IPS DF 19.7 (cell line): ENCODE measurements around the gene NUP107.
"Not testable (repeated sequence)": the region's sequence is repeated elsewhere in the genome, so short reads cannot be mapped to it uniquely, and the experiment has no call there.

ENCODE experiments used
- DNase-seq: peaks from one replicate; pipeline ENCODE4 v3.0.0-alpha.2; 2013; ENCODE audit warnings: low read depth, low spot score

Gene NUP107

DNA sequence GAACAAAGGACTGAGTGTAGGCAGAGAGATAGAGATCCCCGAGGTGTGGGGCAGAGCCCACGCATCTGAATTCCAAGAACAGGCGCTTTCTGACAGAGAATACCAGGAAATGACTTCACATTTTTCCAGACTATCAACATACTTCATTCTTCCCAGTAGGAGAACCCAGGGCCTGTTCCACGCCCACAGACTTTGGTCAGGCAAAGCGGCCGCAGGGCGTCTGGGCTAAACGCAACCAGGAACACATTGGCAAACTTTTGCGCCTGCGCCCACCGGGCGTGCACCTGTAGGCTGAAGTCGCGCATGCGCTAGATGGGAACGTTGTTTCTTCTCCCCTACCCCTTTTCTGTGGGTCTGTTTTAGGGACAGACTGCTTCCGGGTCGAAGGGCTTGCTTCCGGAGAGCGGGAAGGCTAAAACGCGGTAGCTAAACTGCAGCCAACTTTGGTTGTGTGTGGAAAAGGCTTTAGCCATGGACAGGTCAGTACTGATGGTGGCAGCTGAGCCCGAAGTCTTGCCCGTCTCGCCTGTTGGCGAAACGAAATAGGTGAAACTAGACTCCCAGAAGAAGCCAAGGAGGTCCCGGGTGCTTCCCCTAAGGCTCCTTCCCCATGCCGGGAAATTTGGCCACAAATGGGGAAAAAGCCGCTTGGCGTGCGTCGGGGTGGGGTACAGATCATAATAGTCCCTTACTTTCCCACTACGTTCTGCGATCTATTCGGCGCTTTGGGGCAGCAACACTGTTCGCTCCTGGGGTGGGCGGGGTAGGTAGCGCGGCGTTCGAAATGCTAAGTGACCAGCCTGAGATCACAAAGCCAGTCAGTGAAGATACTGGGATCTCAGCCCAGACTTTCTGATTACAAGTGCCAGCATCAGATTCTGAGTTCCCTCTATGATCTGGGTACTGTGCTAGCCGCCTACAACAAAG, at the start of gene NUP107:
NUP107 (plus strand) TSS at position 384 of the 927 bp plus-strand sequence; CDS start at position 472, 88 bp downstream.
- DNase-seq = peak; percentile 97

- DNase-seq = not testable (repeated sequence)
These were observed 49.3 kb upstream of the NUP107 start for GRCh38 chr12:68637439-68637838.

- DNase-seq = no peak
These were observed 48.6 kb upstream of the NUP107 start for GRCh38 chr12:68638171-68638570.

DNA sequence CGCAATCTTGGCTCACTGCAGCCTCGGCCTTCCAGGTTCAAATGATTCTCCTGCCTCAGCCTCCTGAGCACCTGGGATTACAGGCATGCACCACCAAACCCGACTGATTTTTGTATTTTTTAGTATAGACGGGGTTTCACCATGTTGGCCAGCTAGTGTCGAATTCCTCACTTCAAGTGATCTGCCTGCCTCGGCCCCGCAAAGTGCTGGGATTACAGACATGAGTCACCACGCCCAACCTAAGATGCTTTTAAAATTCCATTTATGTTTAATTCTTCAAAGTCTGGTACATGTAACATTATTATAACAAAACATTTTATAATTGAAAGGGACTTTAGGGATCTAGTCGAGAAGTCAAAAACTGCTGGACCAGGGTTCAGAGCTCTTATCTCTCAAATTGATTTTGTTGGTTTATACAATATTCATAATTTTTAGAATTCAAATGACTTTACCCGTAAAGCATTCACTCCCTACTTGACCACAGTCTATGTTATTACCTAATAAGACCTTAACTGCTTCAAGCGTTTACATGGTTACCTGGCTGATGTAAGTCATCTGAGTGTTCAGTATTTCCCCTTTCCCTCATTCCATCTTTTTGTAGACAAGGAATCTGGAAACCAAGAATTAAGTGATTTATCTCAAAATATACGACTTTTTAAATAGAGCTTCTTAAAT, 47.9 kb upstream of the NUP107 start:
- no peak for DNase-seq

DNA sequence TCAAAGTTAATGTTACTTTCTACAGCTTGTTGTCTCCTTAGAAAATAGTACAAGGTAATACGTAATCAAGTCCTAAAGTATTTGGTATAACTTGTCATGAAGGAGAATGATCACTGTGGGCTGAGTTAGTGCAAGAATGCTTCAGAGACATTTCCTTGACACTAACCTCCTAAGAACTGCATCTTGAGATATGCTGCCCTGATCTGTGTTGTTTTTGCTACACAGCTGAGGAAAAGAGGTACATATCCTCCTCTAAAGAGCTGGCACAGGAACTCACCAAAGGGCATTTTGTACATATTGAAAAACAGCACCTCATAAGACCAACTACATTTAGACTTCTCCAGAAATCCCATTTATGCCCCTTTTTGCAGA, 47.4 kb upstream of the NUP107 start:
- DNase-seq = no peak

- no peak for DNase-seq
These were observed 45.6 kb upstream of the NUP107 start for GRCh38 chr12:68641138-68641537.

GRCh38 chr12:68646484-68646883, 40.3 kb upstream of the NUP107 start:
- no peak for DNase-seq

DNA sequence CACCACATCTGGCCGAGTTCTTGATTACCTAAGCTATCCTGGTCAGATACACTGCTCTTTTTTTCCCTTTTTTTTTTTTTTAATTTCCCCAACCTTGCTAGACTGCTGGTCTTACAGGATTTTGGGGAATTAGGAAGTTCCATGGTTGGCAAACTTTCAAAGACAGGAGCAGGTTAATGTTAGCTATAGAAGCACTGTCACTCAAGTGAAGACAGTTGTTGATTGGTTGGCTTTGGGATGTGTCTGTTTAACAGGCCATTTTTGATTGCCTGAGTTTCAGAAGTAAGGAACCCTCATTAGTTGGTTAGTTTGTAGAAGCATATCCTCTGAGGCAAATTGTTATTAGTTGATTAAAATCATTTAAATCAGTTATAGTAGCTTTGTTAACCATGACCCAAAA, 39.3 kb upstream of the NUP107 start:
- no peak for DNase-seq

GRCh38 chr12:68648179-68648578, 38.6 kb upstream of the NUP107 start:
- no peak for DNase-seq

GRCh38 chr12:68665016-68665569, 21.7 kb upstream of the NUP107 start:
- DNase-seq = no peak

DNA sequence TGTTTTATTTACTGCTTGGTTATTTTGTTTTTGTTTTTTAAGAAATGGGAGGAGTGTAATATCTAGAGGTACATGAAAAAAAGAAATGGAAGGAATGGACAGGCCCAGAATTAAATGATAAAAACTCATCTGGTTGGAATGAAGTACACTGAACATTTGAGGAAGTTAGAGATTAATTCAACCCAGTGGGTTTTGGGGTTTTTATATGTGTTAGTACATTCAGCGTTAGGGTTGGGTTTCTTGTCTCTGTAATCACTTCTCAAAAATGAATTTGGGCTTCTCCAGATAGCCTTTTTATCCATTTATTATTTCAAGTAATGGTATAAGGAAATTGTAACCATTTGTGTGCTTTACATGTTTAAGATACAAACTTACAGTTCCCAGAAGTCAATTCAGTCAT, 19.5 kb upstream of the NUP107 start:
- DNase-seq = no peak

DNA sequence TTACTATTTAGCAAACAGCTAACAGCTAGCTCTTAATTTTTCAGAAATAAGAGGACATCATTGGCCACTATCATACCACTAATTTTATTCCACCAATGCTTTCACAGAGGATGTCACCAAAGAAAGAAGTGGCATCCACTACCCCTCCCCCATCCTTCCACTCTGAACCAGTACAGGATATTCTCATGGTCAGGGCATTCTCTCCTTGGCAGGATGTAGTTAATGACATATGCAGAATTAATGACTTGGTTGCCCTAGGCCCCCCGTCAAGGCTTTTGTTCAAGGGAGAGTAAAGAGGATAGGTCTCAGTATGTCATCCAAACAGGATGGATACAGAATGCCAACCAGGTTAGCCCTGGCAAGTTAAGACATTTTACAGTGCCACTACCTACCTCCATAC, 18.9 kb upstream of the NUP107 start:
- DNase-seq = peak; percentile 23

- DNase-seq = no peak
These were observed 15.6 kb upstream of the NUP107 start for GRCh38 chr12:68671179-68671578.

- no peak for DNase-seq
These were observed 13.0 kb upstream of the NUP107 start for GRCh38 chr12:68673788-68674187.

GRCh38 chr12:68674376-68674775, 12.4 kb upstream of the NUP107 start:
- no peak for DNase-seq

- no peak for DNase-seq
These were observed 11.5 kb upstream of the NUP107 start for GRCh38 chr12:68675101-68675842.

DNA sequence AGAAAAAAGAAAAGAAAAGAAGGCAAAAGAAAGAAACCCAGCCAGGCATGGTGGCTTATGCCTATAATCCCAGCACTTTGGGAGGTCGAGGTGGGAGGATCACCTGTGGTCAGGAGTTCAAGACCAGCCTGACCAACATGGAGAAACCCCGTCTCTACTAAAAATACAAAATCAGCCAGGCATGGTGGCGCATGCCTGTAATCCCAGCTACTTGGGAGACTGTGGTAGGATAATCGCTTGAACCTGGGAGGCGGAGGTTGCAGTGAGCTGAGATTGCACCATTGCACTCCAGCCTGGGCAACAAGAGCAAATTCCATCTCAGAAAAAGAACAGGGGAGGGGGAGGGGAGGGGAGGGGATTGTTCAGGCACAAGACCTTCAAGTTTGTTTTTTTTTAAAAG, 9.9 kb upstream of the NUP107 start:
- not testable (repeated sequence) for DNase-seq

- DNase-seq = no peak
These were observed 550 bp upstream of the NUP107 start for GRCh38 chr12:68686262-68686594.

DNA sequence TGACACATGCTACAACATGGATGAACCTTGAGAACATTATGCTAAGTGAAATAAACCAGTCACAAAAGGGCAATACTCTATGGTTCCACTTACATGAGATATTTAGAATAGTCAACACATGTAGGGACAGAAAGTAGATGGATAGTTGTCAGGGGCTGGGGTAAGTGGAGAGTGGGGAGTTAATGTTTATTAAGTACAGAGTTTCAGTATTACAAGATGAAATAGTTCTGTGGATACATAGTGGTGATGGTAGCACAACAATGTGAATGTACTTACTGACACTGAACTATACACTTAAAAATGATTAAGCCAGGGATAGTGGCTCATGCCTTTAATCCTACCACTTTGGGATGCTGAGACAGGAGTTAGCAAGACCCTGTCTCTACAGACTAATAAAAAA, 8.7 kb downstream of the NUP107 start:
- no peak for DNase-seq

GRCh38 chr12:68699486-68699885, 12.7 kb downstream of the NUP107 start:
- no peak for DNase-seq

DNA sequence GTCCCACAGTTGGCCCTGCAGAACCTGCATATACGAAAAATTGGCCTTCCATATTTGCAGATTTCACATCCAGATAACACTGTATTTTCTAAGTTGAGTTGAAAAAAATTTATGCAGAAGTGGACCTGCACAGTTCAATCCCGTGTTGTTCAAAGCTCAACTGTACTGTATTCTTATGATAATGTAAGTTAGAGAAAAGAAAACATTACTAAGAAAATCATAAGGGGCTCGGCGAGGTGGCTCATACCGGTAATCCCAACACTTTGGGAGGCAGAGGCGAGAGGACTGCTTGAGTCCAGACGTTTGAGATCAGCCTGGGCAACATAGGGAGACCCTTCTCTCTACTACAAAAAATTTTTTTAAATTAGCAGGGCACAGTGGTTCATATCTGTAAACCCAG, 41.0 kb downstream of the NUP107 start:
- DNase-seq = no peak

DNA sequence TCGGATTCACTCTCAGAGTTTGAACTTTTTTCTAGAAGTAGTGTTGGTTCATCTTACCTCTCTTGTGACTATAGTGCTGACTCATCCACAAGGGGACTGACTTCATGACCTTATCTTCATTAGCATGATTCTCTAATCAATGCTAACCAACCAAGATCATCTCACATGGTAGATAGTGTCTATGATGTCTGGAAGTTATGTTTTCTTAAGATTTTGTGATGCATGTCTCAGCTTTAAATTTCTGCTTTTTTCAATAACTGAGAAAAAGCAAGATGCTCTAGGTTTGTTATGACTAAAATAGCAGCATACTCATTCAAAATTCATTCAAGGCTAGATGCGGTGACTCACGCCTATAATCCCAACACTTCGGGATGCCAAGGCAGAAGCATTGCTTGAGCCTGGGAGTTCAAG, 46.9 kb downstream of the NUP107 start:
- DNase-seq = no peak
